GM12873 (cell line): ENCODE measurements around the gene MOV10L1.

Source experiments
- CTCF ChIP-seq: IDR thresholded peaks from 2 replicates; pipeline ENCODE4 v1.5.1; 2012; ENCODE audit warnings: low read depth, mild to moderate bottlenecking, moderate library complexity, low read length, control low read depth; ENCODE audit not compliant: insufficient read depth; ENCODE audit errors: missing control alignments

MOV10L1 gene

DNA sequence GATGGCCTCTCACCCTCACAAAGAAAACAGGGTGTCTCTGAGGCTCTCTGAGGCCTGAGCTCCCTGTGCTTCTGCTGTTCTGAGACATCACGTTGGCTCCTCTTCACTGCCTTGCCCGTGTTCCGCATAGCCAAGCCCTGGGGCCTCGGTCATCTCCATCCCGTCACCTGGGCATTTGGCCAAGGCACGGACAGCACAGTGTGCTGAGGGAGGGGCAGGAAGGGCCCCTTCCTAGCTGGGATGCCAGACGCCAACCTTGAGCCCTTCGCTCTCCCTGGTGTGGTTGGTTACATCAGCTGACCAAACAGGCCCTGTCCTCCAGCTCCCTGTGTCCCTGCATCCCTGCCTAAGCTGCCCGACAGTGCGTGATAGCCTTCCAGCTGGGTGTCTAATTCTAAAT, 25.9 kb downstream of the MOV10L1 start:
- TF ChIP-seq CTCF: no peak

DNA sequence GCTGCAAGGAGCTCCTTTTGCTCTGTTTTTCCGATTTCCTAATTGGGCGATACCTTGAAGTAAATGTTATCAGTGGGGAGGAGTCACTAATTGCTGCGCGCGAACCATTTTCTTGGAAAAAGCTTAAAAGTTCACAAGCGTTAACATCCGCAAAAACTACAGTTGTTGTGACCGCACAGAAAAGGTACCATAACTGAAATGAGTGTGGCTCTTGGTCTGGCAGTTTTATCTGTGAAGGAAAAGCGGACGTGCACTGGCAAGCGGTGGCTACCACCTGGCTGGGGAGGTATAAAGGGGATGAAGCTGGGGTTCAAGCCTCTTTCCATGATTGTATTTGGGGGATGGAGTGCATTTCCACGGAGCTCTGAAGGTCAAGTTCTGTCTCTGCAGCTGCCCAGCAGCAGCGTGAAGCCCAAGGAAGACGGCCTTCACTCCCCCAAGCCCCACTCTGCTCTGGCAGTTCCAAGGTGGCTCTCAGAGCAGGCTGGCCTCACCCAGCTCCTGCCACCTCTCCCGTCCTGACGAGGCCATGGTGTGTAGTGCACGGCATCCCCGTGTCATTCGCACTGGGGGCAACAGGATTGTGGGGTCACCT, 27.5 kb downstream of the MOV10L1 start:
- no peak for TF ChIP-seq CTCF

DNA sequence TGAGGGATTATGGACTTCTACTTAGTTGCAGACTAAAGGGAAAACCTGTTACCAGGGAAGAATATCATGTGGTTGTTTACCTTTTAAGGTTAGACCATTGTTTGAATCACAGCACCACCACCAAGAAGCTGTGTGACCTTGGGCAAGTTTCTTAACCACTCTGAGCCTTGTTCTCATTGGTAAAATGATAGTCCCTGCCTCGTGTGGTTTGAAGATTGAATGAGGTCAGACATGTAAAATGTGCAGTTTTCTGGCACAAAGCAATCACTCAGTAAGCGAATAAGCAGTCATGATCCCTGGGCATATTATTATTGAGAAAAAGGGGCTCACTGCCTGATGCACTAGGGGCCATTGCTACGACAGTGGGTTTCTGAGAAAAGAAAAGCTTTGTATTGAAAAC, 28.3 kb downstream of the MOV10L1 start:
- no peak for TF ChIP-seq CTCF

GRCh38 chr22:50118557-50119168, 28.9 kb downstream of the MOV10L1 start:
- no peak for TF ChIP-seq CTCF

- no peak for TF ChIP-seq CTCF
Observed at GRCh38 chr22:50119169-50119767, 29.5 kb downstream of the MOV10L1 start.

DNA sequence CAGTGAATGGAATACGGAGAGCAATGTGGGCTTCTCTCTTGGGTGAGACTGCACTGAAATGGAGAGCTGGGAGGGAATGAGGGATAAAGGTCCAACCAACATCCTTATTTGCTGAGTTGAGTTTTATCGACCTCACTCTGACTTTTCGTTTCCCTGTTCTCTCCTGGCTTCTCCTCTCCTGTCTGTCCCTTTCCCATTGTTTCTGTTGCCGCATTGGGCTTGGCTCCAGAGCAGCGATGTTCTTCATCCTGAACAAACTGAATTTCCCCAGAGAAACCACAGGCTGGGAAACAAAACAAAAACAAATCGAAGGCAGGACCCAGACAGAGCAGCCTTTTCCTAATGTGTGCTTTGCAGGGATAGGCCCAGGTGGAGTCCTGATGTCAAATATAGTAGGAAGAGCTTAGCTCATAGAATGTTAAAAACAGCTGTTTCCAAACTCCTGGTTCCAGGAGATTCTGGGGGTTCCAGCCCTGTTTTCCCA, 30.0 kb downstream of the MOV10L1 start:
- no peak for TF ChIP-seq CTCF

DNA sequence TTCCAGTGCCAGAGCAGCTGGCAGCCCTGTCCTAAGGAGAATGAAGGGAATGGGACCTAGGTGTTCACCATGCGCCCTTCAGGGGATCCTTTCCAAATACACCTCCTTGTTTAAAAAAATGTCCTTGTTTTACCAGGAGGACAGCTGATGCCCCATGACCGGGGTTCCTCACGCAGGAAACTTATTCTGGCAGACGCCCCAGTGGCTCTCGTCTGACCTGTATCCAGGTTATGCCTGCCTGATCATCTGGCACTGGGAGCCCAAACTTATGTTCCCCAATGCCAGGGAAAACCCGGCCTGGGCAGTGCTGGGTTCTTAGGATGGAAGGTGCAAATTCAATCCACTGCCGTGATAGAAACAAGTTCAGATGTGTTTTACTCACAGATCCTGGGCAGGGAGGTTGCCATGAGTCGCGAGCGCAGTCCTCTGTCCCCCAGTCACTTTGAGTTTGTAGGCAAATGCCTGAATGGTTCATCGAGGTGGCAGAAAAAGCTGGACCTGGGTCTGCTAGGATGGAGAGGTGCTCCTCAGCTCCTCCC, 31.5 kb downstream of the MOV10L1 start:
- TF ChIP-seq CTCF: no peak
